Panc1 (cell line): Measurements from ENCODE around the gene ZMYND10.

ENCODE experiments used
- CTCF ChIP-seq: fragments of 450-650 bp; IDR thresholded peaks from 2 replicates; pipeline ENCODE4 v1.5.1; 2017; ENCODE audit warnings: mild to moderate bottlenecking
- TF ChIP-seq, protein P1 (sequence below), 2 experiments: IDR thresholded peaks; 2 replicates each; pipeline ENCODE4 v1.6.1; 2011 to 2012; ENCODE audit warnings: low read depth in 2 of 2, control low read depth in 1 of 2, low read length in 1 of 2, mild to moderate bottlenecking in 1 of 2, moderate library complexity in 1 of 2; ENCODE audit not compliant: insufficient read depth in 1 of 2

- TF ChIP-seq CTCF = no peak
- TF ChIP-seq, protein P1, sequence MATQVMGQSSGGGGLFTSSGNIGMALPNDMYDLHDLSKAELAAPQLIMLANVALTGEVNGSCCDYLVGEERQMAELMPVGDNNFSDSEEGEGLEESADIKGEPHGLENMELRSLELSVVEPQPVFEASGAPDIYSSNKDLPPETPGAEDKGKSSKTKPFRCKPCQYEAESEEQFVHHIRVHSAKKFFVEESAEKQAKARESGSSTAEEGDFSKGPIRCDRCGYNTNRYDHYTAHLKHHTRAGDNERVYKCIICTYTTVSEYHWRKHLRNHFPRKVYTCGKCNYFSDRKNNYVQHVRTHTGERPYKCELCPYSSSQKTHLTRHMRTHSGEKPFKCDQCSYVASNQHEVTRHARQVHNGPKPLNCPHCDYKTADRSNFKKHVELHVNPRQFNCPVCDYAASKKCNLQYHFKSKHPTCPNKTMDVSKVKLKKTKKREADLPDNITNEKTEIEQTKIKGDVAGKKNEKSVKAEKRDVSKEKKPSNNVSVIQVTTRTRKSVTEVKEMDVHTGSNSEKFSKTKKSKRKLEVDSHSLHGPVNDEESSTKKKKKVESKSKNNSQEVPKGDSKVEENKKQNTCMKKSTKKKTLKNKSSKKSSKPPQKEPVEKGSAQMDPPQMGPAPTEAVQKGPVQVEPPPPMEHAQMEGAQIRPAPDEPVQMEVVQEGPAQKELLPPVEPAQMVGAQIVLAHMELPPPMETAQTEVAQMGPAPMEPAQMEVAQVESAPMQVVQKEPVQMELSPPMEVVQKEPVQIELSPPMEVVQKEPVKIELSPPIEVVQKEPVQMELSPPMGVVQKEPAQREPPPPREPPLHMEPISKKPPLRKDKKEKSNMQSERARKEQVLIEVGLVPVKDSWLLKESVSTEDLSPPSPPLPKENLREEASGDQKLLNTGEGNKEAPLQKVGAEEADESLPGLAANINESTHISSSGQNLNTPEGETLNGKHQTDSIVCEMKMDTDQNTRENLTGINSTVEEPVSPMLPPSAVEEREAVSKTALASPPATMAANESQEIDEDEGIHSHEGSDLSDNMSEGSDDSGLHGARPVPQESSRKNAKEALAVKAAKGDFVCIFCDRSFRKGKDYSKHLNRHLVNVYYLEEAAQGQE (IDR thresholded peaks at IDR 0.05; ENCODE audit: insufficient read depth in 1 of 2, low read depth in 2 of 2, low read length in 1 of 2) = no peak
Observed at GRCh38 chr3:50374363-50375257, 29.1 kb upstream of the ZMYND10 start.
